SU-DHL-6 (cell line): ENCODE data around the gene CROT.

Source experiments
- CTCF ChIP-seq: fragments of 200-600 bp; sonication (generic); IDR thresholded peaks from one replicate; pipeline ENCODE4 v1.5.1; 2017; ENCODE audit warnings: antibody characterized with exemption, mild to moderate bottlenecking, low read length, moderate library complexity; ENCODE audit not compliant: insufficient read depth, poor library complexity, severe bottlenecking
- EZH2phosphoT487 ChIP-seq: fragments of 200-600 bp; sonication (generic), shearing (Covaris generic); conservative IDR thresholded peaks from 2 replicates; pipeline ENCODE4 v1.6.1; 2018; ENCODE audit warnings: mild to moderate bottlenecking, antibody characterized with exemption, low read length, moderate library complexity, mixed read lengths

GRCh38 chr7:87332321-87332720 is 13.1 kb upstream of the CROT start:
- TF ChIP-seq CTCF: no peak
- TF ChIP-seq EZH2phosphoT487: no peak
